HG03565 (cell line): Measurements from ENCODE around the gene CYSTM1.
"Not testable (repeated sequence)": the region's sequence is repeated elsewhere in the genome, so short reads cannot be mapped to it uniquely, and the experiment has no call there.

Experiments used
- ATAC-seq: cut with Tn5 transposase; IDR thresholded peaks from one replicate; pipeline ENCODE4 v1.9.1; 2021; ENCODE audit warnings: mild to moderate bottlenecking, moderate library complexity; ENCODE audit not compliant: unreplicated experiment

CYSTM1 gene

DNA sequence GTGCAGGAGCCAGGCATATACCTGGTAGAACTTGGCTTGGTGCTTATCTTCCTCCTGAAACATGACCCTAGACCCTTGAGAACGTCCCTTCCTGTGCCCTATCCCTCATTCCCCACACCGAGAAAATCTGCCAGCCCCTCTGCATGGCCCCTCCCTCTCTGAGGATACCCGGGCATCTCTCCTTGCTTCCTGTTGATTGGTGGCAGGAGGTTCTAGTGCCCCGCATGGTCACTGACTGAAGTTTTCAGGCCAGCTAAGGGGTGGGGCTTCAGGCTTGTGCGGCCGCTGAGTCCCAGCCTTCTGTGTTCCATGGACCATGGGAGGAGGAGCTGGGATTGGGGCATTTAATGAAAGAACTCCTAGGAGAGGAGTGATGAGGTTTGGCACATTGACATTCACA lies 26.5 kb upstream of the CYSTM1 start:
- no peak for ATAC-seq

DNA sequence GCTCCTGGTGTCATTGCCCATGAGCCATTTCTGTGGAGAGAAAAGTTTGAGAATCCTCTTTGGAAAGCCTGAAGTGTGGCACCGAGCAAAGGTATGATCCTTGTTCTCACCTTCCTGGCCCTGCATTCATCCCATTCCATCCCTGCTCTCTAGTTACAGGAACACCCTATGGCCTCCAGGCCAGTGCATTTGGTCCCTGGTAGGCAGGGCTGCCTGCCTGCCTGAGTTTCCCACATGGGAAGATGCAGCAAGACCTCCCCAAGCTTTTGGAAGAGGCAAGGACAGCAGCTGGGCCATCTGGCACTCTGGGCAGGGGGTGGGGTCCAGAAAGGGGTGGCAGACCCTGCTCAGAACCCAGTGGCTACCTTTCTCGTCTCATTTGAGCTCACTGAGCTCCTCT lies 24.8 kb upstream of the CYSTM1 start:
- no peak for ATAC-seq

DNA sequence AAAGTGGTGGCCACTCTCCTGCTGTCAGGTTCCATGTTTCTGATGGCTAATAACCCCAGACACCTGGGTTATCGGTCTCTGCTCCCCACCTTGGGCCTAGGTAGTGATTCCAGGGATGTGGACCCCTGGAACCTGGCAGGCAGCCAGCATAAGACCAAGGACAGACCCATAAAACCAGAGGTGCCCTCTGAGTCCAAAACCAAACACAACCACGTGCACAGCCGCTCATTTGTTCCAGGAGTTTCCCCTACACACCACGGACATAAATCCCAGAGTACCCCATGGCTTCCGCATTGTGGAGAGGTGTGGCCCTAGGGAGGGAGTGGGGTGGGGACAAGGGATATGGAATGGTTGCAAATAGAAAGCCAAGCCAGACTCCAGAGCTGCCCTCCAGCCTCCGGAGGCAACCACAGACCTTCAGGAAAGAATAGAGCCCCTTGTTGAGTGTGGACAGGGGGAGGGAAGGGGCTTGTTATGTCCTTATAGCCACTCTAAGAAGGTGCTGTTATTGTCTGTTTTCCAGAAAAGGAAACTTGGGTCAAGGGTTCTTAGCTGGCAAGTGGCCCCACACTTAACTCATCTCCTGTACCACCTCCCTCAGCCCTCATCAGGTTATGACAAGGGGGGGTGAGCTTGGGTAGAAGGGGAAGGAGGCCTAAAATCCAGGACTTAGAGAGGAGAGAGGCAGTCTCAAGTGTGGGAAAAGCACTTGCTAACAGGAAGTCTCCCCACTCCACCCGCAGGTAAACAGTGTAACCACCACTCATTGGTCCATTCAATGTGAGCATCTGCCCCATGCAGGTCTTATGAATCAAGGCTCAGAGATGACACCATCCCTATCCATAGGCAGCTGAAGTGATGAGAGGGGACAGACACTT lies 23.6 kb upstream of the CYSTM1 start:
- no peak for ATAC-seq

DNA sequence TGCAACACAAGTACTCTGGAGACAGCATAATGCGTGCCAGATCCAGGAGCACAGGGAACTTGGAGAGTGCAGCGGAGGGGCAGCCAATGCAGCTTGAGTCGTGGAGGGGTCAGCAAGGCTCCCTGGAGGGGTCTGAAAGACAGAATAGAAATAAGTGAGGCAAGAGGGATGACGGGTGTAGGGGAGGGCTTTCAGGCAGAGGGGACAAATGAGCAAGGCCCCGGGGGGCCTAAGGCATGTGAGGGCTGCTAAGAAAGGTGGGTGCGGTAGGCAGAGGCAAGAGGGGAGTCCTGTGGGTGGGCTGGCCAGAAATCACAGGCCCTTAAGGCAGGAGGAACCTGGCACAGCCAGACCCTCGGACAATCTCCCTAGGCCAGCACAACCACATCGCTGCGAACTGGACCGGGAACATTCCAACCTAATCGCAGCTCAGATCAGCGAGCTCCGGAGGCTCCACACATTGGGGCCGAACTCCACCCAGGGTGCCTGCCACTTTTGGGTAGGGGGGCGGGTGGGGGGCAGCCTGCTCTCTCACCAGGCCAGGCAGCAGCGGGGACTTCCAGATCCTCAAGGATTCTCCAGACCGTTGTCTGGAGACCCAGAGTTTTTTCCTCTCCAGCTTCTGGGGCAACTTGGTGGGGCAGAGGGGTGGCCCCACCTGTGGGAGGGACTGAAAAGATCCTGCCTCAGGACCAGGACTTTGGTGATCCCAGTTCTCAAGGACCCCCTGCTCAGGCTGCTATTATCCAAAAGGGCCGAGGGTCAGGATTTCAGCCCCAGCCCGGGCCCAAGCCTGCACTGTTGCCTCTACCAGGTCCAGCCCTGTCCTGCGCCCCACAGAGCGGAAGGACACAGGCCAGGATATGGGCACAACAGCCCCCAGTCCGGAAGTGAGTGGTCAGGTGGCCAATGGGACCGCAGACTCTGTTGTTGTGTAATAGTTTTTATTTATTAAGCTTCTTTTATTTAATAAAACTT lies 22.7 kb upstream of the CYSTM1 start:
- ATAC-seq, result no peak

DNA sequence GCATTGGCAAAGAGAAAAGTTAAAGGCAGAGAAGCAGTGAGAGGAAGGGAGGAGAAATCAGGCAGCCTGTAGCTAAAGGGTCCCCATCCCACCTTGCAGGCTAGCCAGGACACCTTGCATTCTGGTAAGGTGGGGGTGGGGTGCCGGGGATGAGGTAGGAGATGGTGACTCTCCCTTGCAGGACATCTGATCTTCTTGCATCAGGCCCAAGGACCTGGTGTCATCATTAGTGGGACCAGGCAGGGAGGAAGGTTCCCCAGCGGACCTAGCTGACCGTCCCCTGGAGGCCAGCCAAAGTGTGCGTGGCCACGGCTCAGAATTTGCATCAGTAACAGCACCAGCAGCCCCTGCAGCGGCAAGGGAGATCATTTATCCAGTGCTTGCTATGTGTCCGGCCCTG lies 21.7 kb upstream of the CYSTM1 start:
- no peak for ATAC-seq

DNA sequence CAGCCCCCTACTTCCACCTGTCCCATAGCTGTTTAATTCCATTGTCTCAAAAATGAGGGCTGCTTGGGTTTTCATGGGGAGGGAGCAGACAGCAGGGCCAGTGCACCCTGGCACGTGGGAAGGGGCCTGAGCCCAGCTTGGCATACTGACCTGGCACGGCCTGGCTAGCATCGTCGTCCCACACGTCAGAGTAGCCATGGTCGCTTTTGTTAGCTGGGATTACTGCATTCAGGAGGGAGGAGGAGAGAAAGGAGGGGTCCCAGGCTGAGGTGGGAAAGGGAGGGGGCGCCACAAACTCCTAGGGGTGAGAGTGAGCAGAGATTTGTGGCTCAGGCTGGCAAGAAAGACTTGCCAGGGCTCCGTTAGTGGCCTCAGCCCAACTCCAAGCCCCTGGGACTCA lies 21.1 kb upstream of the CYSTM1 start:
- no peak for ATAC-seq

DNA sequence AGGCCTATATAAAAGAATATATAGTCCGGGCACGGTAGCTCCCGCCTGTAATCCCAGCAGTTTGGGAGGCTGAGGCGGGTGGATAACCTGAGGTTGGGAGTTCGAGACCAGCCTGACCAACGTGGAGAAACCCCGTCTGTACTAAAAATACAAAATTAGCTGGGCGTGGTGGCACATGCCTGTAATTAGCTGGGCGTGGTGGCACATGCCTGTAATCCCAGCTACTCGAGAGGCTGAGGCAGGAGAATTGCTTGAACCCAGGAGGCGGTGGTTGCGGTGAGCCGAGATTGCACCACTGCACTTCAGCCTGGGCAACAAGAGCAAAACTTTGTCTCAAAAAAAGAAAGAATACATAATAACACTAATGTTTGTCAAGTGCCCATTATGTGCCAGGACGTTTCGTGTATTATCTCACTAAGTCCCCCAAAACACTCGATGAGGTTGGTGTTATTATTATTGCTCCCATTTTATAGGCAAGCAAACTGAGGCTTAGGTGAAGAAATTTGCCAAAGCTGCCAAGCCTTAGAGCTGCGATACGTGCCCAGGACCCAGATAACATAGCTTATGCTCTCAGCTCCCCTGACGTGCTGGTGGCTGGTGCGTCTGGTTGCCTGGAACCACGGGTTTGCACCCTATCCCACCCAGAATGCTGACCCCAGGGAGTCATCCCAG lies 20.1 kb upstream of the CYSTM1 start:
- not testable (repeated sequence) for ATAC-seq

DNA sequence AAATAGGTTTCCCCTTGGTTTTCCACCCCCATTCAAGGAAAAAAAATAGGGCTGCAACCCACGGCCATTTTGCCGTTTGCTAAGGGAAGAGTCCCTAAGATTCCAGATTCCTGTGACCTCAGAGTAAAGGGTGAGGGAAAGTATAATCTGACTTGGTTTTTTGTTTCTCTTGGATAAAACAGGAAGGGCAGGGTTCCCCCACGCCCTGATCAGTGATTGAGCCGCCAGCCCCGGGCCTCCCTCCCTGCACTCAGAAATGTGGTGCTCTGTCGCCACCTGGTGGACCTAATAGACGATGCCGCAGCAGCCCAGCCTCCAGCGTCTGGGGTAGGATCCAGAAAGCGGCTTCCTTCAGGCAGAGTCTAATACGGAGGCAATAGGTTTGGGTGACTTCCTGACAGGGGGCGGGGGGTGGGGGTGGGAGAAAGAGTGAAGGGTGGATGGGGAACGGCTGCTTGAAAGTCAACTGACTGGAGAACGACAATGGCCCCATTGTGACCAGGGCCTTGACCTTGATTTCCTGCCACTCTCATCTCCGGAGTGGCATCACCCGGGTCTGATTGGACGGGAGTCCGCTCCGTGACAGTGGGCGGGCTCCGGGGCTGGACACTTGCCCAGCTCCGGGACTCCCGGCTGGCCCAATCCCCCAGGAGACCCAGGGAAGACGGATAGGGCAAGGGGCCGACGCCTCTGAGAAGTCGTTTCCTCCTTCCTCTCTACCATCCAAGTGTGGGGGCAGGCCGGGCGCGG lies 17.8 kb upstream of the CYSTM1 start:
- peak; percentile 92 for ATAC-seq

DNA sequence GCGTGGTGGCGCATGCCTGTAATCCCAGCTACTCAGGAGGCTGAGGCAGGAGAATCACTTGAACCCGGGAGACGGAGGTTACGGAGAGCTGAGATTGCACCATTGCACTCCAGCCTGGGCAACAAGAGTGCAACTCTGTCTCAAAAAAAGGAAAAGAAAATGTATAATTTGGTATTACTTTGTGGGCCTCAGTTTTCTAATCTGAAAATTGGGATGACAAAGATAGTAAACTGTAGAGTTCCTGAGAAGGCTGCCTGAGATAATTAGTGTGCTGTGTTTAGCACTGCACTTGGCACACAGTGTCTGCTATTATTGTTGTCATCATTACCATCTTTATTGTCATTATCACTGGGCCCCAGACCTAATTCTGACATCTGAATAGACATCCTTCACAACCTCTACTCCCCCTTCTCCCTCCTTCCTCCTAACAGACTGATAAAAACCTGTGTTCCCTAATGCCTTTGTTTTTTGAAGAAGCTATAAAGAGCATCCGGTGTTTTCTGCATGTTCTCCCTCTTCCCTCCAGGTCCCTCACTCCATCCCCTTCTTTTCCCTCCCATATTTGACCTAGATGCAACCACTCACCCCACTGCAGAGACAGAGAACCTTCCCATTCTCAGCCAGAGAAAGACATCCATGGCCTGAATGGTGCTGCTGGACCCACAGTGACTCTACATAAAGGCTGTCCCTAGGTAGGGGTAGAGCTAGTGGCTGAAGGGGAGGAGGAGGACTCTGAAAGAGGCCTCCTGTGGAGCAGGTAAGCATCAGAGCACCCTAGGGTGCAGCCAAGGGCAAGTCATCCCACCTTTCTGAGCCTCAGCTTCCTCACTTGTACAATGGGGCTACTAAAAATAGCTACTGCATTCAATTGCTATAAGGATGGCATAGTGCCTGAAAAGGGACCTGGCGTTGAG lies 15.7 kb upstream of the CYSTM1 start:
- ATAC-seq, result no peak

DNA sequence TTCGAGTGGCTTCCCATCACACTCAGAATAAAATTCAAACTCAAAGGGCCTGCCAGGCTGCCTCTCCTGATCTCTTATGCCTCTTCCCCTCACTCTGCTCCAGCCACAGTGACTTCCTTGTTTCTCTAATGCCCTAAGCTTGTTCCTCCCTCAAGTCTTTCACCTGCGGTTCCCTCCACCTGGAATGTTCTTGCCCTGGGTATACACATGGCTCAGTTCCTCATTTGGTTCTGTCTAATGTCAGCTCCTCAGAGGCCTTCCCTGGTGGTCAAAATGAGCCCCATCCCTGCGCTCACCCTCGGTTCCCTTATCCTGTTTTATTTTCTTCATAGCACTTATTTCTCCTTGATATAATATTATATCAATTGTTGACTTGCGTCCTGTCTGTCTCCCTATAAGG lies 12.7 kb upstream of the CYSTM1 start:
- no peak for ATAC-seq

DNA sequence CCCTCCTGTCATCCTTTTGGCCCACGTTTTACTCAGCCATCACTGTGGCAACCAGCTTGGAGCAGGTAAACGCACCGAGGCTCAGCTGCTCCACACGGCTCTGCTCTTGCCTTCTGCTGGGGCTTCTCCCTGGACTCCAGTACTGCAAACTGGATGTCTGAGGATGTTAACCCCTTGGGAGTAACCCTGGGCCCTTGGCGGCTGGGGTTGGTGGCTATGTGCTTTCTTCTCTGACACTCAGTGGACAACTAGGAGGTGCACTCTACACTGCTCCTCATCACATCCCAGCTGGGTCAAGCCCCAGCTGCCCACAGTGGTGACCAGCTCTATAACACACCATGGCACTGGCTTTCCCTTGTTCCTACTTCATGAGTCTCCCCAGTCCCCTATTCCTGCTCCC lies 12.2 kb upstream of the CYSTM1 start:
- no peak for ATAC-seq

DNA sequence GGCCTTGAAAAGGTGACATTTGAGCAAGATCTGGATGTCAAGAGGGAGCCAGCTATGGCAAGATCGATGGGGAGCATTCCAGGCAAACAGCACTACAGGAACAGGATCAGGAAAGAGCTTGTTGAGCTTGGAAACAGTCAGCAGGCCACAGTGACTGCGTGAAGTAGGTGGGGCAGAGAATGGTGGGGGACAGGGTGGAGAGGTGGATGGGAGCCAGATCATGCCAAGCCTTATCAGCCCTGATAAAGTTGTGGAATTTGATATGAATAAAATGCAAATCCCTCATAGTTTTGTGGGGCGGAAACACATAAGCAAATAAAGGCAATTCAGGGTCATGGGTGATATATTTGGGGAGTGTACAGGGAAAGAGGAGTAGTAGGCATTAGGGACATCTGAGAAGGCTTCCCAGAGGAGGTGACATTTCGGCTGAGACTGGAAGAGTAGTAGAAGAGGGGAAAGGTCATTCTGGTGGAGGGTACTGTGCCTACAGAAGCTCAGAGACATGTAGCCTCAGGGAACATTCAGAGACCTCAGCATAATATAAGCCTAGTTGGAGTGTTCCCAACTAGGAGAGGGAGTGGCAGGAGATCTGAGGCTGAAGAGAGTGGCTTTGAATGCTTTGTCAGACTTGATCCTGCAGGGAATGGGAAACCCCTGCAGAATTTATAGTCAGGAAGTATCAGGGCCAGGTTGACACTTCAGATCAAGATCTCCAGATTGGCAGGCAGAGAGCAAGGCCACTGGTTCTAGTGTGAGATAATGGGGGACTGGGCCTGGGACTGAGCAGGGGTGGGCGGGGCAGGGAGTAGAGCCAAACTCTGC lies 9.7 kb upstream of the CYSTM1 start:
- no peak for ATAC-seq

DNA sequence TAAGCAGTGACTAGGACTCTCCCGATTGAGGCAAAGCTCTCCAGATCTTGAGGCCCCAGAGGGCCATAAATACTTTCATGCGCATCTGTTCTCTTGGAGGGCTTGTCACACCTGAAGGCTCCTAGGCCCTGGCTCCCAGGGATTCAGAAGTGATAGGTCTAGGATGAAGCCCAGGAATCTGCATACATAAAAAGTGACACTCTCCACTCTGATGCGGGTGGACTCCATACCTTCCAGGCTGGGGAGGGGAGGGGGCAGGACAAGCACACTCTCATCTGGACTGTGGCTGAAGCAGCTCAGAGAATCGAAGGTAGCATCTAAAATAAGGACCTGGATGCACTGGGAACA lies 9.1 kb upstream of the CYSTM1 start:
- ATAC-seq, result no peak

DNA sequence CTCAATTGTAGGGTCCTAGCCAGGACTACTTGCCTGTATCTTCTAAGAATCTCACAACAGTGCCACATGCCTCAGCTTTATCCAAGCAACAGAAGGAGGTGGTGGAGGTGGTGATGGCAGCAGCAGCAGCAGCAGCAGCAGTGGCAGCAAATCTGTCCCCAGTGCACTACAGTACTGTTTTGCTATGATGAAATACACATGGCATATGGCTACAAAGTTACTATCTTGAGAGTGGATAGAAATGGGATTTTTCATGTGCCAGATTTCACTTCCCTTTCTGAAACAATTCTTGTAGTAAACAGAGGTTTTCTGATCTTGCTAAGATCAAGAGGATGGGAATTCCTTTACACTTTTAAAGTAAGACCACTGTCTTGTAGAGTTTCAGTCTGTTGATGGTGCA lies 8.1 kb upstream of the CYSTM1 start:
- ATAC-seq, result no peak

DNA sequence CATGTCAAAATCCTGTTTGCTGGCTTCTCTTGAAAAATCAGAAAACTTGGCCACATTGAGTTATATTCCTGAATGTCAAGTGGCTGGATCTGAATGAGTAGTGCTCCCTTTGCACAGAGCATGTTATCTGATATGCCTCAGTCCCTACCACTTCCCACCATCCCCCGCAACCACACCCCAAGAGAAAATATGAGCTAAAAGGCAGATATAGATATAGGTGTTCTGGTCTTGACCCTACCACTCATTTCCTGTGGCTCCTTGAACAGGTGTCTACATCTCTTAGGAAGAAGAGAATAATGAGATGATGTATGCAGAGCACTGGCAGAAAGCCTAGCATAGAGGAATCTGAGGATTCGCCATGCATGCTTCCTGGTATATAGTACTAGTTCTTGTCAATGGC lies 6.6 kb upstream of the CYSTM1 start:
- ATAC-seq, result no peak

DNA sequence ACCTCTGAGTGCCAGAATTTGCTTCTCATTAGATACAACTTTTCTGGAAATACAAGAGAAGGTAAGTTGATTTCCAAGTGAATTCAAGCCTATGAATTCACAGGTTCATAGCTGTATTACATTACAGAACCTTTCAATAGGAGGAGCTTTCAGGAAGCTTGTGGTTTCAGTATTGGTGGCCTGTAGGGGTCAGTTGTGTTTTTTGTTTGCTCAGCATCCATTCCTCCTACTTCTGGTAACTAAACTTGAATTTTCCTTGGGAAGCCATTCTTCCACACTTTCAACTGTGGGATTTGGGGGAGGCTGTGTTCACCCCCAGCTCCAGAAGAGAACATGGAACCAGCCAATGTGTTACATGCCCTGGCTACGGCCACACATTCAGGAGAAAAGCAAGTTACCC lies 5.6 kb upstream of the CYSTM1 start:
- ATAC-seq, result no peak

DNA sequence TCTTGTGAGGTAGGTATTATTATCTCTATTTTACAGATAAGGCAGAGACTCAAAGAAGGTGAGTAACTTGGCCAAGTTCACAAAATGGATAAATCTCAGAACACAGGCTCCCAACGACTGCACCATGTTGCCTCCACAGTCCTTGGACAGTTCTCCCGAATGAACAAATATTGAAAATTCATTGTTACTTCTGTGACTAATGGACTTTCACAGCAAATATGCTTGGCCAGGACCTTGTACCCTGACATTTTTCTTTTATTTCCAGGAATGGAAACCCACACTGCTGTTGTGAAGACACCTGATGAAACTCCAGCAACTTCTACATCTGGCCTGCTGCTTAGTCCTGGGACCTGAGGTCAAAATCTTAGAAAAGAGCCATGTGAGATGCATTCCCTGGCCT lies 2.5 kb upstream of the CYSTM1 start:
- ATAC-seq, result no peak

DNA sequence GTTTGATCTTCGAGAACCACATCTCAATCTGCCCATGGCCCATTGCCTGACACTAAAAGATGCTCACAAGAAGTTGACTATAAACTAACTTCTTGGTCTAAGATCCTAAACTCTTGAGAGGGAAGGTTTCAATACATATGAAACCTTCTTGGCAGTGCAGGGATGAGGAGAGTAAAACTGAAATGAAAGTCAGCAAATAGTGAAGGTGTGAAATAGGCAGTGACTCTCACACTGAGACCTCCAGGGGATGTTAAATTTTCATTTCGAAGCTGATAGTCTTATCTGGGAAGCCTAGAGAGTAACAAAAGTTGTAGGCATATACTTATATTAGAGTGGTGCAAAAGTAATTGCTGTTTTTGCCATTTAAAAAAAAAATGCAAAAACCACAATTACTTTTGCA lies 974 bp upstream of the CYSTM1 start:
- no peak for ATAC-seq
